GM12891 (cell line): ENCODE results near the gene BRAT1.

ENCODE experiments used
- DNase-seq: peaks from one replicate; pipeline ENCODE4 v3.0.0; 2011; ENCODE audit warnings: low spot score; ENCODE audit not compliant: insufficient read length
- FAIRE-seq: peaks from 2 replicates; lab custom pipeline; 2011; peaks lifted over from hg19 to GRCh38; lab: Jason Lieb, UNC
- PAX5 ChIP-seq: IDR thresholded peaks from 2 replicates; pipeline ENCODE4 v1.6.1; 2011; ENCODE audit warnings: low read length, moderate library complexity, mild to moderate bottlenecking; ENCODE audit not compliant: insufficient read depth, severe bottlenecking
- POLR2A ChIP-seq: IDR thresholded peaks from 2 replicates; pipeline ENCODE4 v1.6.1; 2011; ENCODE audit warnings: low read depth, low read length, control low read depth
- POLR2AphosphoS5 ChIP-seq: IDR thresholded peaks from 2 replicates; pipeline ENCODE4 v1.6.1; 2011; ENCODE audit warnings: low read depth, low read length, control low read depth
- POU2F2 ChIP-seq: IDR thresholded peaks from 2 replicates; pipeline ENCODE4 v1.6.1; 2011; ENCODE audit warnings: low read depth, mild to moderate bottlenecking, control low read depth, low read length, moderate library complexity
- SPI1 ChIP-seq: IDR thresholded peaks from 2 replicates; pipeline ENCODE4 v1.6.1; 2011; ENCODE audit warnings: low read depth, low read length, control low read depth
- TAF1 ChIP-seq: IDR thresholded peaks from 2 replicates; pipeline ENCODE4 v1.6.1; 2011; ENCODE audit warnings: low read depth, low read length, control low read depth

BRAT1 gene

DNA sequence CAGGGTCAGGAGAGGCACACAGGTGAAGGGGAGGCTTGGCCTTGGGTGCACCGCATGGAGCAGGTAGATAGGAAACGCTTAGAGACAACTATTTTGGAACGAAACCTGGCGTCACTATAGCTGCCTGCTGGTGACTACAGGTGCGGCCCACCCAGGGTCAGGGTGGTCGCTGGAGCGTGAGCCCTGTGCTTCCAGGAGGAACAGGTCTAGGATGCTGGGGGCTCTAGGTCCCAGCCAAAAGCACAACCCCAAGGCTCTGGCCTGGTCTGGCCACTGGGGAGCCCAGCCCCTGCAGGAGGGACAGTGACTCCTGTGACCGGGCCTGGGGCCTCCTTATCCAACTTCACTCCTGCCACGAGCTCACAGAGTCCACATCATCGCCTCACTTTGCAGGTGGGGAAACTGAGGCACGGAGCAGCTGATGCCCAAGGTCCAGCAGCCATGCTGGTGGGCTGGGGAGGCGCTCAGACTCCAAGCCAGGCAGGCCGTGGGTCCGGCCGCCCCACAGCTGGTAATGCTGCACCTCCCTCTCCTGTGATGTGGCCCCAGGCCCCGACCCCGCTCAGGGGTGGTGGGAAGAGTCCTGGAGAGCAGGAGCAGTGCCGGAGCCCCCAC lies 26.7 kb downstream of the BRAT1 start:
- FAIRE-seq, result peak; percentile 33
- no peak for DNase-seq
- TF ChIP-seq POU2F2 (no peak), PAX5 (no peak), POLR2AphosphoS5 (no peak), POLR2A (no peak), TAF1 (no peak), SPI1 (no peak)

DNA sequence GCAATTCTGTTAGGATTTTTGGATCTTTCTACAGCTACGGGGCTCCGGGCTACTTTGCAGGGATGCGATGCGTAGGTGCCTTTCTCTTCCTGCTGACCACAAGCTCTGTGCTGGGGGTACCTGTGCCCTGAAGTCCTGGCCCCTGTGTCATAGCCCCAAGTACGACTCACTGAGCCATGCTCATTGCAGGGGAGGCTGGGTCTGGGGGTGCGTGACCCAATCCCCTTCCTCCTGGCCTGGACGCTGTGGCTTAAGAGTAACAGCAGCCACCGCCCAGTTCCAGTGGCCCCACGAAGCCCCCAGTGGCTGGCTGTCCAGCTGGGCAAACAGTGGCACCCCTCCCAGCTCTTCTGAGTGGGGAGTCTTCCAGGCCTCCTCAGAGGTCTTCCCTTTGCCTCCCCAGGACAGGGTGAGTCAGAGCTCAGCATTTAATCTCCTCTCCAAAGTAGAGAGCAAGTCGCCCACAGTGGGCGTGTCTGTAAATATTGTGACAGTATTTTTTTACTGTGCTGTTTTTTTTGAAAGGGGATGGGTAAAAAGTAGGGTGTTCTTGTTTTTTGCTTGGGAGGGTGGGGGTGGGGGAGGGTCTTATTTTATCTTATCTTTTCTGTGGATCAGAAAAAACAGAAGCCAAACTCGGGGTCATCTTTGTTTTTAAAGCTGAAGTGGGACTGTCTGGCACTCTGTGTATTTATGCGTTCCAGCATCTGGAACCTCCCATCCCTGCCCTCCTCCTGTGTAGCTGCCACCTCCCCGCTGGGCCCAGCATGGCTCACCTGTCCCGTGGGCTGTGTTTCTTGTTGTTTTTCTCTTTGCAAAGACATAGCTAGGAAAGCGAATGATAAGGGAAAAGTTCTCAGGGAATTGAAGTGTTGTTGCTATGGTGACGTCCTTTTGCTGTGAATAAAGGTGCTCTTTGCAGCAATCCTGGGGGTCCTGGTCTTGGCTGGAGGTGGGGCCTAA lies 27.5 kb downstream of the BRAT1 start:
- DNase-seq (no peak), FAIRE-seq (no peak)
- TF ChIP-seq SPI1, result no peak
- TF ChIP-seq PAX5, result no peak
- TF ChIP-seq POU2F2, result no peak
- no peak for TF ChIP-seq POLR2AphosphoS5
- TF ChIP-seq POLR2A, result no peak
- TF ChIP-seq TAF1, result no peak

DNA sequence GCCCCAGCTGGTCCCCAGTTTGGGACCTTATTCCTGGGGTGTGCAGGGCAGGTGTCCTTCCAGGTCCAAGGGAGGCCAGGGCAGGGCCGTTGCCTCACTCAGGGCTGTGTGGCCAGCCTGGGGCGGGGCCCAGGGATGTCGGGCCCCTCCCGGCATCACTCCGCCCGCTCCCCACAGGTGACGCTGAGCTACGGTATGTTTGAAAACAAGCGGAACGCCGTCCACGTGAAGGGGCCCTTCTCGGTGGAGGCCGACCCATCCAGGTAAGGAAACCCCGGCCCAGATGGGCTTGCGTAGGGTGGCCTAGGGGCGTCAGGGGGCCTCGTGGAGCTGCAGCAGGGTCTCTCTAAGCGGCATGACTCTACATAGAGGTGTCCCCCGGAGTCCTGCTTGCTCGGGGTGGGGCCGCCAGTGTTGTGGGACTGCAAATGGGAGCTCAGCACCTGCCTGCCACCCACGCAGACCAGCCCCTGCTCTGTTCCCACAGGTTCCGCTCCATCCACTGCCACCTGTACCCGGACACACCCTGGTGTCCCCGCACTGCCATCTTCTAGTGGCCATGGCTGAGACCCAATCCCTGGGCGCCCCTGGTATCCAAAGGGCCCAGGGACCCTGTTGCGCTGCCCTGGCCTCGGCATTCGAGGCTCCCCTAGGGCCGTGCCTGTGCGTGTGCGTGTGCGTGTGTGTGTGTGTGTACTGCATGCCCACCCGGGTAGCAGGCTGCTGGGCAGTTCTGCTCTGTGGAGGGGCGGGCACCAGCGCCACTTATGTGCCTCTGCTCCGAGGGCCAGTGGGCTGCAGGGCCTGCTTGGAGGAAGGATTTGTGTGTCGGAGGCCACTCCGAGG lies 28.4 kb downstream of the BRAT1 start:
- DNase-seq (no peak), FAIRE-seq (no peak)
- TF ChIP-seq TAF1, result no peak
- TF ChIP-seq POLR2AphosphoS5, result no peak
- TF ChIP-seq POU2F2, result no peak
- TF ChIP-seq SPI1, result no peak
- TF ChIP-seq PAX5, result no peak
- no peak for TF ChIP-seq POLR2A

DNA sequence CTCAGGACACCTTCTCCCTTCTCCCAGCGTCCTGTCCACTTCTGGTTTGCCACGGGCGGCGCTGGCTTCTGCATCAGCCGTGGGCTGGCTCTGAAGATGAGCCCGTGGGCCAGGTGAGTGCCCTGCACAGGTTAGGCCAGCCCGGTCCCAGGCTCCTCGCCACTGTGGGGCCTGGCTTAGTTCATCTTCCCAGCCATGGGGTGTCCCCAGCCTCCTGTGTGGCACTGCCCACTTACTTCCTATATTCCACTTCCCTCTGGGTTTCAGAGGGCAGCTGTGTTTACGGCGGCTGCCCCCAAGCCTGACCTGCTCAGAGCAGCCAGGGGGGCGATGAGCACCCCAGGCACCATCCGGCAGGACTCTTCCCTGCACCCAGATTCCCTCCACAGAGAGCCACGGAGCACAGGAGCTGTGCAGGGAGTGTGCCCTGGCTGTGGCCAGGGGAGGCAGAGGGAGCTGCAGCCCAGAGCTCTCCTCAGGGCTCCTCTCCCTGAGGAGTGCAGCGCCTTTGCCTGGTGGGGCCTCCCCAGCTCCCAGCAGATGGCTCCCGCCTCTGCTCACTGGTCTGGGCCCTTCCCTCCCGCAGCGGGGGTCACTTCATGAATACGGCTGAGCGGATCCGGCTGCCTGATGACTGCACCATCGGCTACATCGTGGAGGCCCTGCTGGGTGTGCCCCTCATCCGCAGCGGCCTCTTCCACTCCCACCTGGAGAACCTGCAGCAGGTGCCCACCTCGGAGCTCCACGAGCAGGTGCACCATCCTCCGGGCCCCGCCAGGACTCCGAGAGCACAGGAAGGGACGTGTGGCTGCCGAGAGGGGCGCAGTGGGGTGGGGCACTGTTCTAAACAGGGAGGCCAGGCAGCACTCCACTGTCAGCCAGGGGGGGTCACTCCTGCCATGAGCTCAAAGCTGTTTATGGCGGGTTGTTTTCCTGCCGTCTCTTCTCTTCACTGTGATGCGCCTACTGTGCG lies 29.4 kb downstream of the BRAT1 start:
- no peak for FAIRE-seq
- TF ChIP-seq POLR2A, result no peak
- DNase-seq, result no peak

DNA sequence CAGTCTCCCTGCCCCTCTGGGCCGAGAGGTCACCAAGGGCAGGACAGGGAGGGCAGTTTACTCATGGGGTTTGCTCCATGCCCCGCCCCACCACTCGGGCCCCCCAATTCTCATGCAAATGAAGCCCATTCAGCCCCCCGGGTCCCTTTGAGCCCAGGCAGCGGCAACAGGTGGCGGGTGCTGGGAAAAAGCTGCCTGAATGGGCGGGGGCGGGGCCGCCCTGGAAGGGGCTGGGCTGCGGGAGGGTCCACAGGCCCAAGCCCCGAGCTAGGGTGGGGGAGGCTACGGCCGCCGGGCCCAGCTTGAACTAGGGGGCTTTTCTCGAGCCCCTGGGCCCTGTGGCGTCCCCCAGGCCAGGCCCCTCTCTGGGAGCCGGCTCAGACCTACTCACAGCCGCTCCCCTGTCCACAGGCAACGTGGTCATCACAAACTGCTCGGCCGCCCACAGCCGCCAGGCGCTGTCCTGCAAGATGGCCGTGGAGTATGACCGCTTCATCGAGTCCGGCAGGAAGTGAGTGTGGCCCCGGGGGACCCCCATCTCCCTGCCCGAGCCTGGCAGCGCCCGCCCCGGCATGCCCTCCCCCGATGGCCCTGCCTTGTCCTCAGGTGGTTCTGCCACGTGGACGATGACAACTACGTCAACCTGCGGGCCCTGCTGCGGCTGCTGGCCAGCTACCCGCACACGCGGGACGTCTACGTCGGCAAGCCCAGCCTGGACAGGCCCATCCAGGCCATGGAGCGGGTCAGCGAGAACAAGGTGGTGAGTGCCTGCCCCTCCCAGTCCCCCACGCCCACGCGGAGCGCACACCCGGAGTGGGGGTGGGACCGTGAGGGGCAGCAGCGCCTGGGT lies 30.3 kb downstream of the BRAT1 start:
- TF ChIP-seq PAX5 (no peak), SPI1 (no peak), TAF1 (no peak), POLR2AphosphoS5 (no peak), POU2F2 (no peak), POLR2A (no peak)
- DNase-seq, result no peak
- FAIRE-seq, result no peak

DNA sequence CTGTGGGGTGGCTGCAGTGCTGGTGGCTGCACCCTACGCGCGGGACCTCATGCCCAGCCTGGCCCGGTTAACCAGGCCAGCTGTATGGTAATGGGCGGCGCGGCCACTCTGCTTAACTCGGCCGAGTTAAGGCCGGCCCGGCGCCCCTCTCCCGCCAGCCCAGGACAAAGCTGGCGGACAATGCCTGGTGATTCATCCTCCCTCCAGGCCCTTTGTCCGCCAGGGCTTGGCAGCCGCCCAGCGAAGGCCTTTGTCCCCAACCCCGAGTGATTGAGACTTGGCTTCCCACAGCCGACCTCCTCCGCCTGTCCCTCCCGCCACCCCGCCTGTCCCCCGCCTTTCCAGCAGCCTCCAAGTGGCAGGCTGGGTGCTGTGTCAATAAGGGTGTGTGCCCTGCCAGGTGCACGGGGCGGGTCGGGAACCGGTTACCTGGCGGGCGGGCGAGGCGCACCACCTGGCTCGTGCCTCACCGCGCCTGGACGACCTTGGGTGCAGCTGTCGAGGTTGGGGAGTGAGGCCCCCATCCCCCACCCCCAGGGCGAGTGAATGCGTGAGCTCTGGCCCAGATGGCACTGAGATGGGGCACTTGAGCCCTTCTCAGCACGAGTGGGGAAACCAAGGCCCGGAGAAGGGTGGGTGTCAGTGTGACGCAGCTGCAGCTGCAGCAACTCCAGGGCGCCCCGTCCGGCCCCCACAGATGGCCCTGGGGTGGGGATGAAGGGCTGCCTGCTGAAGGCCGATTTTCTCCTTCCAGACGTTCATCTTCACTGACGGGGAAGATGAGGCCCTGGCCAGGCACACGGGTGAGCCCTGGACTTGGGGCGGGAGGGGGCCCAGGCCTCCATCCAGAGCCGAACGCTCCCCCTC lies 31.1 kb downstream of the BRAT1 start:
- DNase-seq (no peak), FAIRE-seq (no peak)
- TF ChIP-seq TAF1 (no peak), SPI1 (no peak), PAX5 (no peak), POU2F2 (no peak), POLR2AphosphoS5 (no peak), POLR2A (no peak)

DNA sequence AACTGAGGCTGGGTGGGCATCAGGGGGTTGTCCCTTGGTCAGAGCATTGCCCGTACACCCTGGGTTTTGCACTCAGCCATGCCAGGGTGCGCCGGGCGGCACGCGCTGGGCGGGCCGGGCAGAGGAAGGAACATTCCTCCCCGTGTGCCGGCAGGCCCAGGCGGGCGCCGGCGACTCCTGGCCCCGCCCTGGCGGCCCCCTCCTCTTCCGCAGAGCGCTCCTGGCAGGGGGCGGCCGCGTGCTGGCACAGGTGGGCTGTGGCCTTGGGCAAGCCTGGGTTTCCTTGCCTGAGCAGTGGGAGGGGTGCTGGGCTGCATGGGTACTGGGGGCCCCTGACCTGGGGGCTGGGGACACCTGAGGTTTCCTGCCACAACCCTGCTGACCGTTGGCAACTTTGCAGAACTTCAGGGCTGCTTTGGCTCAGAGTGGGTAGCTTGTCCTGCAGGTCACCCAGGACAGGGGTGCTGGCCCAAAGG lies 31.8 kb downstream of the BRAT1 start:
- TF ChIP-seq PAX5 (no peak), TAF1 (no peak), POU2F2 (no peak), POLR2A (no peak), POLR2AphosphoS5 (no peak), SPI1 (no peak)
- FAIRE-seq (no peak), DNase-seq (no peak)
